DLD1 (cell line): ENCODE data around the gene ANKRD23.
"Not testable (repeated sequence)": the region's sequence is repeated elsewhere in the genome, so short reads cannot be mapped to it uniquely, and the experiment has no call there.

Experiments
- in situ Hi-C: cut with HindIII; loops from 2 replicates; pipeline ENCODE4 v1.10.0; 2017; ENCODE audit warnings: low sequenced_read_pairs

Gene ANKRD23

DNA sequence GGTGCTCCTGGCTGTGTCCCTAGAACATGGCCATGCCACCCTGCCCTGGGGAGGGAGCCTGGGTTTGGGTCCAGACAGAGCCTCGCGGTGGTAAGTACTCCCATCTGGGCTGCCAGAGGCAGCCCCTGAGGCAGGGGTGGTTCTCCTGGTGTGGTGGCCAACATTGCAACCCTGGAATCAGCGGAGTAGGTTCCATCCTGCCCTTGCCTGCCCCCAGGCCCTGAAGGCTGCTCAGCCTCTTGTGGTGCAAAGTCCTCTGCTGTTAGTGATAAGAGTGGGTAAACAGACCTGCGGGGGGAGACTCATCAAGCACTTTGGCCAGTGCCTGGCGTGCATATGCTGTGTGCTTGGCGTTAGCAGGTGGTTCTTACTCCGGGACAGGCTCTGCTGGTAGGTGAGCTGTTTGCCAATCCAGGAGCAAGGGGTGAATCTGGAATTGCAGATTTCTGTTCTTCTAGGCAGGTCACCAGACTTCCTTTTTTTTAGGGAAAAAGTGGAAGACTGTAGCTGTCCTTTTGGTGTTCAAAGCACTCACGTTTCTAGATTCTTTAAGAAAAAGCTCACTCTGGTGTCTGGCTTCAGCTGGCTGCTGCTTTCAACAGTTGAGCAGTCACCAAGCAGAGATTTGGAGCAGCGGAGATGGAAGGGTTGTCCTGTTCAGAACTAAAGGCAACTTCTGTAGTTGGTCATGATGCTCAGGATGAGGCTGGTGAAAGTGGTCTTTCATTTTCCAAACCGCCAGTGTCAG lies 24.5 kb downstream of the ANKRD23 start:
- in situ Hi-C loops = loop anchor here (10.0 kb wide), 1 partner anchor 225 kb away; no protein-coding TSS in a partner anchor

DNA sequence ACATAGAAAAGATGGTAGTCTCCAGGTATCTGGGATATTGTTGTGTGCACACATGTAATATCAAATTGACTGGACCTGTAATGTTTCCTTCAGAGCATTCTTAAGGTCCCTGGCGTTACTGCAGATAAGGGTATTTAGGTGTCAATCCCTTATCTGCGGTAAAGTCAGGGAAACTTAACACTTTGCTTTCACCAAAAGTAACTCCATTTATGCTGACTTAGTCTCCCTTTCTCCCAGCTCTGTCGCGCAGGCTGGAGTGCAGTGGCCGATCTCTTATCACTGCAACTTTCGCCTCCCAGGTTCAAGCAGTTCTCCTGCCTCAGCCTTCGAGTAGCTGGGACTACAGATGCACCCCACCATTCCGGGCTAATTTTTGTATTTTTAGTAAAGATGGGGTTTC lies 25.9 kb downstream of the ANKRD23 start:
- in situ Hi-C loops = loop anchor here (10.0 kb wide), 1 partner anchor 223 kb away; no protein-coding TSS in a partner anchor

DNA sequence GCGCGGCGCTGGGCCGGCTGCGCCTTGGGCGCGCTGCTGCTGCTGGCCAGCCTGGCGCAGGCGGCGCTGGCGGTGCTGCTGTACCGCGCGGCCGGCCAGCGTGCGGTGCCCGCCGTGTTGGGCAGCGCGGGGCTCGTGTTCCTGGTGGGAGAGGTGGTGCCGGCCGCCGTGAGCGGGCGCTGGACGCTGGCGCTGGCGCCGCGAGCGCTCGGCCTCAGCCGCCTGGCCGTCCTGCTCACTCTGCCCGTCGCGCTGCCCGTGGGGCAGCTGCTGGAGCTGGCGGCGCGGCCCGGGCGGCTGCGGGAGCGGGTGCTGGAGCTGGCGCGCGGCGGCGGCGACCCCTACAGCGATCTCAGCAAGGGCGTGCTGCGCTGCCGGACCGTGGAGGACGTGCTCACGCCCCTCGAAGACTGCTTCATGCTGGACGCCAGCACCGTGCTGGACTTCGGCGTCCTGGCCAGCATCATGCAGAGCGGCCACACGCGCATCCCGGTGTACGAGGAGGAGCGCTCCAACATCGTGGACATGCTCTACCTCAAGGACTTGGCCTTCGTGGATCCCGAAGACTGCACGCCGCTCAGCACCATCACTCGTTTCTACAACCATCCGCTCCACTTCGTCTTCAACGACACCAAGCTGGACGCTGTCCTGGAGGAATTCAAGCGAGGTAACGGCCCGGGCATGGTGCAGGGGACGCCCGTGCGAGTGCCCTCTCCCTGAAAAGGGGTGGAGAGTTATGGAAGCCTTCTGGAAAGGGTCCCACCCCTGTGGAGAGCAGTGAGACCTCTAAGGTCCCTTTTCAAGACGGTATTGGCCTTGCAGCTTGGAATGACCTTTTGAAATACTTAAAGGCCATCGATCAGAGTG lies 26.8 kb downstream of the ANKRD23 start:
- in situ Hi-C loops = loop anchor here (10.0 kb wide), 1 partner anchor 222 kb away; no protein-coding TSS in a partner anchor

DNA sequence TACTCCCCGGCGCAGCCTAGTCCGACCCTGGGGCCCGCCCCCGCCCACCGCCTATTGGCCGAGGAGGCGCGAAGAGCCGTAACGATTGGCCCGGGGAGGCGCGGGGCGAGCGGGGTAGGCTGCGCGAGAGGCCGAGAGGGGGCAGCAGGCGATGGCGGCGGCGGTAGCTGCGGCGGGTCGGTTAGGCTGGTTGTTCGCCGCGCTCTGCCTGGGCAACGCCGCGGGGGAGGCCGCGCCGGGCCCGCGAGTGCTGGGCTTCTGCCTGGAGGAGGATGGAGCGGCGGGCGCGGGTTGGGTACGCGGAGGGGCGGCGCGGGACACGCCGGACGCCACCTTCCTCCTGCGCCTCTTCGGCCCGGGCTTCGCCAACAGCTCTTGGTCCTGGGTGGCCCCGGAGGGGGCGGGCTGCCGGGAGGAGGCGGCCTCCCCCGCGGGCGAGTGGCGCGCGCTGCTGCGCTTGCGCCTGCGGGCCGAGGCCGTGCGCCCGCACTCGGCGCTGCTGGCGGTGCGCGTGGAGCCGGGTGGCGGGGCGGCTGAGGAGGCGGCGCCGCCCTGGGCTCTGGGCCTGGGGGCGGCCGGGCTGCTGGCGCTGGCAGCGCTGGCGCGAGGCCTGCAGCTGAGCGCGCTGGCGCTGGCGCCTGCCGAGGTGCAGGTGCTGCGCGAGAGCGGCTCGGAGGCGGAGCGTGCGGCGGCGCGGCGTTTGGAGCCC lies 27.5 kb downstream of the ANKRD23 start, which contains the start of gene CNNM3:
CNNM3 (plus strand) TSS at position 142 of the 709 bp plus-strand sequence; CDS start at position 152, 10 bp downstream.
- in situ Hi-C loops = loop anchor here (10.0 kb wide), 1 partner anchor 221 kb away; no protein-coding TSS in a partner anchor

DNA sequence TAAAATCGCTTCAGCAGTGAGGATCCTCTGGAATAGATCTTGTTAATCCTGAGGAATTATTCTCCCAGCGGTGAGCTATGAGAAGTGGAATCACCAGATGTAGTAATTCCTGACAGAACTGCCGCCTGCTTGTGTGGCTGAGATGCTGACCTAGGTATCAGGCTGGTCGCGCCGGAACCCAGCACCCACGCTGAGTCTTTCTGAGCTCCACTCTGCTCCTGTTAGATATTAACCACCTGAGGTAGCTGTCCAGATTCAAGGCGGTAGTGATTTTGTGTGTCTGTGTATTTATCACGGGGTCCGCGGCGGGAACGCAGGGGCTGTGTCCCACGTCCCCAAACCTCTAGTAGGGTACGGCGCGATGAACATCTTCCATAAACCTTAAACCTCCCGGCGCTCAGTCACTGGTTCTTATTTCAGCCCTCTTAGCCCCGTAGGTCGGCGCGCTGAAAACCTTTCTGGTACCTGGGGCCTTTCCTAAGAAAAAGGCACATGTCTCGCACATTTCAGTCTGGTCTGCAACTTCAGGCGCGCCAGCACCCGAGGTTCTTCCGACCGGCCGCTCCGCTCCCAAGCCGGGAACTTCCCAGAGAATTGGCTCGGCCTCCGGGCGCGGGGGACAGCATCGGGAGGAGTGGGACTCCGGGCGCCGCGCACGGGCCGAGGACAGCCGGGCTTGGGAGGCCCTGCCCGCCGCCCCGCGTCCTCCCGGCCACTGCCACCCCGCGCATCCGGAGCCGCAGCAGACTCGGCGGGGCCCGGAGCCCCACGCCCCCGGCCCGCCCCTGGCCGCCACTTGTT lies 28.3 kb downstream of the ANKRD23 start:
- in situ Hi-C loops = loop anchor here (10.0 kb wide), 1 partner anchor 221 kb away; no protein-coding TSS in a partner anchor

DNA sequence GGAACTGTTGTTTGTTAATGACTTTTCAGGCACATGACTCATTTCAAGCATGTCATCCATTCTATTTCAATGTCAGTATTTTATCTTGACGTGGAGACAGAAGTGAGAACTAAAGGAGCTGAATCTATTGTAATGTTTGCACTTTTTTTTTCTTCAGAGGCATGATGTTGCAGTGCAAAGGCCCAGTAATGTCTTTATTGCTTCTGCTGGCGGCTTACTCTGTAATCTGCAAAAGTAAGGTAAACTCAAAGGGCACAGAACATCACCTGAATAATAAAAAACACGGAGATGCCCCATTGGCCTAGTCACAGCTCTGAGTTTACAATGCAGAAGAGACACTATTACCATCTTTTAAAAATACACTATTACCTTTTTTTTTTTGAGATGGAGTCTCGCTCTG lies 30.2 kb downstream of the ANKRD23 start:
- in situ Hi-C loops = loop anchor here (5.0 to 10.0 kb wide), 2 partner anchors 56 to 219 kb away; no protein-coding TSS in a partner anchor

DNA sequence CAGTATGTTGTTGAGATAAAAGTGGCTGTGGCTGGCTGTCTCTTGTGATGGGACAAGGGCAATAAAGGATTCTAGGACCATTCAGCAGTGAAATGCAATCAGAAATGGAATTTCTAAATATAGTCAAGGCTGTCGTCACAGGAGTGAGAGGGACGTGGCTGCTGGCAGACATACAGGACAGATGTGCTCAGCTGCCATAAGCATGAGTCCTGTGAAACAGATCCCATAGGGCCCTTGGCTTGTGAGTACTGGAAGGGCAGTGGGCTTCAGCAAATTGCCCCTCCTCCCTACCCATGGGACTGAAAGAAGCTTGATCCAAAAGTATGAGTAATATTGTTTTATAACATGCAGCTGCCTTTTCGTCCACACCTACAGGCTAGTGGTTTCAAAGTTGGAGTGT lies 31.9 kb downstream of the ANKRD23 start:
- in situ Hi-C loops = loop anchor here (5.0 to 10.0 kb wide), 2 partner anchors 55 to 217 kb away; no protein-coding TSS in a partner anchor

DNA sequence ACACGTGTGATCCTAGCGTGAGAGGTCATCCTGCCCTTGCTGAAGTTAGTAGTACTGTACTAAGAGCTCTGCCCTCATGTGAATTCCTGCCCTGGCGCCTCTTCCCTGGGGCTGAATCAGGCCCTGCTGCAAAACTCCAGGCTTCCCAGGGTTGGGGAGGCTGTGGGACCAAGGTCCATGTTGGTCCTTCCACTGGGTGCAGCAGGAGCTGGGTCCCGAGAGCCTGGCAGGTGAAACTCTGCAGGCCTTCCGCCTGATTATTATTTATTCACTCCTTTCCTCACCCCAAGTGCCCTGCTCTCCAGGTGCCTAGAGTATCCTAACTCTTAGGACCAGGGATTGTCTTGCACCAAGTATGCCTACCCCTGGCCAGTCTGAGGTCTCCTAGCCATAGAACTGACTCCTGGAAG lies 33.0 kb downstream of the ANKRD23 start:
- in situ Hi-C loops = loop anchor here (5.0 to 10.0 kb wide), 2 partner anchors 53 to 216 kb away; no protein-coding TSS in a partner anchor

DNA sequence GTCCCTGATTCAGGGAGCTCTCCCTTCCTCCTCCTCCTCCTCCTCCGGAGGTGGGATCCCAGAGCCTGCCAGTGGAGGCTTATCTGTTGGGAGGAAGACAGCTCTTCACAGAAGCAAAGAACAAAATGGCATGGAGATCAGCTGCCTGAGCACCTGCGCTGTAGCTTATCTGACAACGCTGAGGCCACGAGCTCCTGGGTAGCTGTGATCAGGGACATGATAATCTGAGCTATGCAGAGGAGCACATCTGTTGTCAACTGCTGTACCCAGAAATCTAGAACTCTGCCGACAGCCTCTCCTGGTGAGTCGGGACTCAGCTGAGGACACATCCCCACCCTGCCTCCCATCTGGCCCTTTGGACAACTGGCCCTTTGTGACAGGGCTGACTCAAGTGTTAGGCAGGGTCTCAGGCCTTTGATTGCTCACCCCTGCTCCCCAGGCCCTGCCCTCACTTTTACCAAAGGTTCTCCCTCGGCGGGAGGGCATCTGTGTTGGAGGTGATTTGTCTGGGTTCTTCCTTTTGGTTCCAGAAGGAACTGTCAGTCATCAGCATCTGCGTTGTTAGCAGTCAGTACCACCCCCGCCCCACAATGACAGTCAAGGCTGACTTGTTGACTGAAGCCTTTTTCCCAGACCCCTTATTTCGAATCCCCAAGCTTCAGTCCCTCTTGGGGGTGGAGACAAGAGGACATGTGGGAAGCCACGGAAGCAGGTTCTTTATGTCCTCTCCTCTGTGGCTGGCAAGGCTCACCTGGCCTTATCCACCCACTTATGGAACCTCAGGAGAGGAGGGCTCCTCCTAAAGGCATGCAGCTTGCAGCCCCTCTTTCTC lies 33.7 kb downstream of the ANKRD23 start:
- in situ Hi-C loops = loop anchor here (5.0 to 10.0 kb wide), 2 partner anchors 53 to 215 kb away; no protein-coding TSS in a partner anchor

DNA sequence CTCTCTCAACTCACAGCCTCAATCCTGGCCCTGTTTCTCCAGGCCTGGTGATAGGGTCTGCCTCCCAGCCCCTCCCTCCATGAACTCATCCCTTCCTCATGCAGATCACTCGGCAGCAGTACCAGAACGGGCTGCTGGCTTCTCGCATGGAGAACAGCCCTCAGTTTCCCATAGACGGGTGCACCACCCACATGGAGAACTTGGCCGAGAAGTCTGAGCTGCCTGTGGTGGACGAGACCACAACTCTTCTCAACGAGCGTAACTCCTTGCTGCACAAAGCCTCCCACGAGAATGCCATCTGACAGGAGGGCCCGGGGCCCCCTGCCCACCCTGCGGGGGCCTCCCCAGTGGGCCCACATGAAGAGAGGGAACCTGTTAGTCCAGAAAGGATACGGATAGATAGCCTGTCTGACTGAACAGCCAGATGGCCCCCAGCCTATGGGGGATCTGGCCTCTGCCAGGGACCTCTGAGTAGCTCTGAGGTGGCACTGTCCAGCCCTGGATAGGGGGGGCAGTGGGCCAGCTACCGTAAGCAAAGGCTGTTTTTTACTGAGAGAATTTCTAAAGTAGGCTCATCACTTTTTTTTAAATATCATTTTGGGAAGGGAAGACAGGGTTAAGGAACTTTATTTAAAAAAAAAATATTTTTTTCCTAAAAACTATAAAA lies 34.5 kb downstream of the ANKRD23 start:
- in situ Hi-C loops = no loop called here

DNA sequence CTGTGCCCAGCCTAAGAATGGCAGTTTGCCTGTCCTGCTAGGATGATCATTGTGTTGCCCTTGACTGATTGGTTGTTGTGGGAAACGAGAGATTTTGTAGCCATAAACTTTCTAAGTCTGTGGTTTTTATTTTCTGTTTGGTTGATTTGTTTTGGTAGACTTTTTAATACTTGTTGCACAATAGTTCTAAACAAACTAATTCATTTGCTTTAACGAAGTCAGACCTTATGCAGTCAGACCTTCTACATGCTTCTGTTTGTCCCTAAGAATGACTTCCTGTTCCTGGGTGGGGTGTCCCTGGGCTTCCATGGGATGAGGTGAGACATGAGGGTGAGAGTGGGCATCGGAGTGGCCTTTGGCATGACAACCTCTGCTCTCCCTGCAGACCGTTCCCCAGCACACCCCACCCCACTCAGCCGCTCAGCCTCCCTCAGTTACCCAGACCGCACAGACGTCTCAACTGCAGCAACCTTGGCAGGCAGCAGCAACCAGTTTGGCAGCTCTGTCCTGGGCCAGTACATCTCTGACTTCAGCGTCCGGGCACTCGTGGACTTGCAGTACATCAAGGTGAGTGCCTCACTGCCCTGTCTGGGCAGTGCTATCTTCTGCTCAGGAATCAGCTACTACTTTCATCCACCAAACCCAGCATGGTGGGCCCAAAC lies 35.5 kb downstream of the ANKRD23 start:
- in situ Hi-C loops = no loop called here

DNA sequence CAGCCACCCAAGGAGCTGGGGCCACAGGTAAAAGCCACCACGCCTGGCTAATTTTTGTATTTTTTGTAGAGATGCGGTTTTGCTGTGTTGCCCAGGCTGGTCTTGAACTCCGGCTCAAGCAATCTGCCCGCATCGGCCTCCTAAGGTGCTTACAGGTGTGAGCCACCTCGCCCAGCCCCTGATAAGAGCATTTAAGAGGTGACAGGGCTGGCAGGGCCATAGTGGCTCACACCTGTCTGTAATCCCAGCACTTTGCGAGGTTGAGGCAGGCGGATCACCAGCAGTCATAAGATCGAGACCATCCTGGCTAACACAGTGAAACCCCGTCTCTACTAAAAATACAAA lies 36.7 kb downstream of the ANKRD23 start:
- in situ Hi-C loops = no loop called here

DNA sequence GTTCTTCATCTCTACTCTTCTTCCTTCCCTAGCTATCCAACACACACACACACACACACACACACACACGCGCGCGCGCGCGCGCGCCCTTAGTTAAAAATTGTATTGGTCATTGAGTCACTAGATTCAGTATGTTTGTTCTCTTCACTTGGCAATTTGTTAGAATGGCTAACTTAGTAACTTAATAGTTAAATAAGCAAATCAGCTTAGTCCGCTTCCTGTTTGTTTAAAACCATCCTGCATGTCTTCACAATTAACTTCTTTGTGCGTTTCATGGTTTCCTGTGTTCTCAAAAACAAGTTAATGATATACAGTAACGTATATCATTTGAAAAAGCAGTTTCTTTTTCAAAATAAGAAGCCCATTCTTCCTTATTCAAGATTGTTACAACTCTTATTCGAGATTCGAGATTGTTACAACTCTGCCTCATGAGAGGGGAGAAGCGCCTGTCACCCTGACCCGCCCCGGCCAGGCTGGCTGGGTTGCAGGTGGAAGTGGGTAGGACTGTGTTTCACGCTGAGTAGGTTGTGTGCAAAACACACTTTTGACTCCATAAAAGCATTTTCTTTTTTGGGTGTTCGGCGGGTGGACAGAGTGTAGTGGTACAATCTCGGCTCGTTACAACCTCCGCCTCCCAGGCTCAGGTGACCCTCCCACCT lies 37.2 kb downstream of the ANKRD23 start:
- in situ Hi-C loops = no loop called here

DNA sequence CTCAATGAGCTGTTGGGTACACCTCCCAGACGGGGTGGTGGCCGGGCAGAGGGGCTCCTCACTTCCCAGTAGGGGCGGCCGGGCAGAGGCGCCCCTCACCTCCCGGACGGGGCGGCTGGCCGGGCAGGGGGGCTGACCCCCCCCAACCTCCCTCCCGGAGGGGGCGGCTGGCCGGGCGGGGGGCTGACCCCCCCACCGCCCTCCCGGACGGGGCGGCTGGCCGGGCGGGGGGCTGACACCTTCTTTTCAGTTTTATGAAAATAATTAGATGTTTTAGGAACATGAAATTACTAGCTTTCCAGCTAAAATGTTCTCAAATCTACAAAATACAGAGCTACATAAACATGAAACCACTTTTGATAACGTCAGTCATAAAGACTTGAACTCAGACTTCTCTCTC lies 37.9 kb downstream of the ANKRD23 start:
- in situ Hi-C loops = not testable (repeated sequence)

DNA sequence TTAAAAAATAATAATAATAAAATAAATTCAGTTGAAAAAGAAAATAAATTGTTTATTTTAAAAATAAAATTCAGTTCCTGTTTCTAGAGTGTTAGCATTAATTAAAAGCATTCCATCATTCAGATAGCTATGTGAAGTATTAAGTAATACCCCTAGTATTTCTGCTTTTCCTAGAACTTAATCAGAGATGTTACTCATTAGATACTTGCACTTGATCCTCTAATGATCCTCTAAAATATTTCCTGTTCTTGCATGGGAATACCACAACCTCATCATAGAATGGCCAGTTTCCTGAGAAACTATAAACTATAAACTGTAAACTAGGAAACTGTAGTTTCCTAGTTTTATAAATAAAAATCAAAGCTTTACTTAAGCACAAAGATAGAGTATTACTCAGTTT lies 38.8 kb downstream of the ANKRD23 start:
- in situ Hi-C loops = no loop called here

DNA sequence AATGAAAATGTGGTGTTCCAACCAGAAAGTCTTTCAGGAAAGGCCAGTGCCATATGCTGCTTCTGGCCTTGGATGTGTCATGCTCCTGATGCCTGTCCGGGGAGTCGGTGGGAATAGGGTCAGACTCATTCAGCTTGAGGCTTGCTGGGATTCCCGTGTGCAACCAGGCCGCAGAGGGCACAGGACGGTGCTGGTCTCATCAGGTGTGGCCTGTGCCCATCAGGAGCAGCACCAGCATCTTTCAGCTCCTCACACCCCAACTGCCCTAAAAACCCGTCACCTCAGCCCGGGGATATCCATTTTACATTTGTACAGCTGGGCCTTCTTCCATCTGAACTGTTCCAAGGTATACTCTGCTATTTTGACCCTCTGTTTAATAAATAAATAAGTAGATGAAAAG lies 41.1 kb downstream of the ANKRD23 start:
- in situ Hi-C loops = no loop called here

DNA sequence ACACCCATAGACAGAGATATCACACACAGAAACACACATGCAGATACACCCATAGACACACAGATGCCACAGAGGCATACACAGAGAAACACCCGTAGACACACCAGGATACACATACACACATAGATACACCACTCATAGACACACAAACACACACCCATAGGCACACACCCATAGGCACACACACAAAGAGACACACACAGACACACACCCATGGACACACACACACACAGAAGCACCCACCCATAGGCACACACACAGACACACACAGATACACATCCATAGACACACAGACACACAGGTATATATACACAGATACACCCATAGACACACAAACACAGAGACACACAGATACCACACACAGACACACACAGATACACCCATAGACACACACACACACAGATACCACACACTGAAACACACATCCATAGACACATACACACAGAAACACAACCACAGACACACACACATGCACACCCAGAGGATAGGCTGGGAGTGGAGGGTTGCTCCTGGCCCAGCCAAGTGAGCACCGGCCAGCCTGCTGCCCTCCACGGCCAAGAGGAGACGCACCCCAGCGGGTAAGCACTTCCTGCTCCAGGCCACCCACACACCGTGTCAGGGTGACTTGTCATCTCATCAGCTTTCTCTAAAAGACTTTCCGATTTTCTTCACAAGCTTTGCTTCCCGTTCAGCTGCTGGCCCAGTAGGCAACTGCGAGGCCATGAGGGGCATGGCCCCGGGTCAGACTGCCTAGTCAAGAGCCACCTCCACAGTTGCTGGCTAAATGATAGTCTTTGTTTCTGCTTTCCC lies 41.8 kb downstream of the ANKRD23 start:
- in situ Hi-C loops = no loop called here
